GM06990 (cell line): ENCODE measurements around the gene WDR4.
"Not testable (repeated sequence)": the region's sequence is repeated elsewhere in the genome, so short reads cannot be mapped to it uniquely, and the experiment has no call there.

ENCODE experiments used
- DNase-seq: peaks from one replicate; pipeline ENCODE4 v3.0.0-alpha.2; 2011; ENCODE audit not compliant: insufficient read length; ENCODE audit errors: extremely low read depth
- H3K27me3 ChIP-seq: replicated peaks from 2 replicates; pipeline ENCODE4 v1.6.0; 2011; ENCODE audit warnings: low read length; ENCODE audit not compliant: control insufficient read depth, insufficient read depth
- H3K36me3 ChIP-seq: 2 replicates; pipeline ENCODE4 v1.5.1; 2011; ENCODE audit warnings: low read length; ENCODE audit not compliant: control insufficient read depth, insufficient read depth
- H3K4me3 ChIP-seq: replicated peaks from 2 replicates; pipeline ENCODE4 v1.5.1; 2011; ENCODE audit warnings: low read depth, mild to moderate bottlenecking, control low read depth, low read length
- CTCF ChIP-seq: IDR thresholded peaks from 2 replicates; pipeline ENCODE4 v1.5.1; 2011; ENCODE audit warnings: low read length, control low read depth, mild to moderate bottlenecking, inconsistent platforms; ENCODE audit not compliant: insufficient read depth, poor library complexity, severe bottlenecking

Gene WDR4

GRCh38 chr21:42878993-42879787, at the start of gene WDR4:
TSS of gene WDR4 (minus strand) at chr21:42879539. CDS start at chr21:42879495, 44 bp downstream.
- TF ChIP-seq CTCF, result no peak
- Histone ChIP-seq H3K27me3 (no peaks in the 10 kb centered on the region), H3K4me3 (peak within 1 kb of the TSS; percentile 88), H3K36me3 (peaks cover 3% of the 10 kb centered on the region)
- peak; percentile 98 for DNase-seq

GRCh38 chr21:42927474-42928200, 48.3 kb upstream of the WDR4 start:
- H3K27me3 ChIP-seq, H3K36me3 ChIP-seq, DNase-seq, H3K4me3 ChIP-seq: not testable (repeated sequence)

- H3K36me3 ChIP-seq, result no peaks in the 10 kb centered on the region
- no peaks in the 10 kb centered on the region for H3K27me3 ChIP-seq
- H3K4me3 ChIP-seq, result no peak within 1 kb of the TSS
- TF ChIP-seq CTCF, result no peak
- no peak for DNase-seq
These were observed 46.0 kb upstream of the WDR4 start, which contains the start of gene ERVH48-1 for GRCh38 chr21:42925114-42925926. TSS of gene ERVH48-1 (minus strand) at chr21:42925630. CDS start at chr21:42919006, 6,624 bp downstream.

- Histone ChIP-seq H3K36me3 (no peaks in the 10 kb centered on the region), H3K27me3 (no peaks in the 10 kb centered on the region), H3K4me3 (no peak overlapping the region)
- DNase-seq, result no peak
- TF ChIP-seq CTCF, result no peak
These were observed 45.1 kb upstream of the WDR4 start for GRCh38 chr21:42924433-42924751.

- peak; percentile 50 for DNase-seq
- no peak overlapping the region for H3K4me3 ChIP-seq
These were observed 44.5 kb upstream of the WDR4 start for GRCh38 chr21:42923553-42924432.

More at GRCh38 chr21:42923553-42924432, 44.5 kb upstream of the WDR4 start:
- TF ChIP-seq CTCF, result peak; percentile 87
- Histone ChIP-seq H3K27me3 (no peaks in the 10 kb centered on the region), H3K36me3 (no peaks in the 10 kb centered on the region)
